Stimulated activated naive B cell treated with anti-CD40 and anti-IgM and Interleukin-4, amounts not matched to agents 10 μg/mL and 1 μg/mL and 100 μg/mL, for 72 hours (primary cell): Measurements from ENCODE around the gene HECTD4.

Source experiments
- ATAC-seq, 2 donors: fragments of 150-1000 bp; cut with Tn5 transposase; replicated peaks; 2 replicates each; pipeline ENCODE4 v1.10.0; 2021; ENCODE audit warnings: moderate library complexity in 1 of 2
- DNase-seq: peaks from one replicate; pipeline ENCODE4 v3.0.0; 2021
- H3K27ac Mint-ChIP-seq: one replicate; pipeline ENCODE4 v1.8.0; 2022; ENCODE audit warnings: mild to moderate bottlenecking, mixed read lengths
- H3K27me3 Mint-ChIP-seq, 2 donors: one replicate each; pipeline ENCODE4 v1.8.0; 2022; ENCODE audit warnings: mixed read lengths in 2 of 2
- H3K36me3 Mint-ChIP-seq, 2 donors: one replicate each; pipeline ENCODE4 v1.8.0; 2022; ENCODE audit warnings: mixed read lengths in 2 of 2, mild to moderate bottlenecking in 1 of 2
- H3K4me1 Mint-ChIP-seq, 2 donors: one replicate each; pipeline ENCODE4 v1.8.0; 2022; ENCODE audit warnings: mixed read lengths in 2 of 2, mild to moderate bottlenecking in 1 of 2
- H3K4me3 Mint-ChIP-seq, 2 donors: one replicate each; pipeline ENCODE4 v1.8.0; 2022; ENCODE audit warnings: mild to moderate bottlenecking in 2 of 2, mixed read lengths in 2 of 2, moderate library complexity in 1 of 2
- H3K9me3 Mint-ChIP-seq, 2 donors: one replicate each; pipeline ENCODE4 v1.8.0; 2022; ENCODE audit warnings: mixed read lengths in 2 of 2, mild to moderate bottlenecking in 1 of 2

HECTD4 gene

GRCh38 chr12:112194601-112195247, 187.5 kb downstream of the HECTD4 start:
- no peaks in the 10 kb centered on the region for H3K27me3 Mint-ChIP-seq
- no peak overlapping the region for H3K27ac Mint-ChIP-seq
- peaks cover 3 to 5% of the 10 kb centered on the region in 2 donors for H3K4me1 Mint-ChIP-seq
- no peak overlapping the region for H3K4me3 Mint-ChIP-seq
- no peaks in the 10 kb centered on the region for H3K9me3 Mint-ChIP-seq
- H3K36me3 Mint-ChIP-seq = peaks cover 50 to 74% of the 10 kb centered on the region in 2 donors
- DNase-seq (no peak), ATAC-seq (no peak)

GRCh38 chr12:112192475-112192874, 189.8 kb downstream of the HECTD4 start:
- H3K4me1 Mint-ChIP-seq = no peaks in the 10 kb centered on the region
- H3K27ac Mint-ChIP-seq = no peak overlapping the region
- DNase-seq (no peak), ATAC-seq (no peak)
- peaks cover 45 to 68% of the 10 kb centered on the region in 2 donors for H3K36me3 Mint-ChIP-seq
- no peaks in the 10 kb centered on the region for H3K27me3 Mint-ChIP-seq
- no peaks in the 10 kb centered on the region for H3K9me3 Mint-ChIP-seq
- no peak overlapping the region for H3K4me3 Mint-ChIP-seq

DNA sequence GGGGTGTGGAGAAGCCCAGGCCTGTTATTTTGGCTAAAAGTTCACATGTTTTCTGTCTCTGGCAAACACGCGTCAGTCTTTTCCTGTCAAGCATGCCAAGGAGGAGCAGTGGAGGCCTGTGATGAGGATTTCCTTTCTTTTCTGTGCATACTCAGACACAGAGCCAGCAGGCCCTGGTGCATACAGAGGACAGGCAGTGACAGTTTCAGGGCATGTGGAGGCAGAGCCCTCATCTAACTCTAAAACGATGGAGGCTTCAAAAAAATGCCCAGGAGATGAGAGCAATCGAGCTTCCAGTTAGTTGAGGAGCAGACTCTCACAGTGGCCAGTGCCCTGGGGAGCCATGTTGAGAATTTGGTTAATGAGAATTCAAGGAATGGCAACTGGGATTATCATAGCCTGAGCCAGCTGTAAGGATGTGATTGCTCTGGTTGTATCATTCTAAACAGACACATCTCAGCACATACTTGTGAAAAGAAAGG, 190.3 kb downstream of the HECTD4 start:
- Mint-ChIP-seq H3K9me3 (no peaks in the 10 kb centered on the region), H3K4me1 (no peaks in the 10 kb centered on the region), H3K36me3 (peaks cover 42 to 65% of the 10 kb centered on the region in 2 donors), H3K4me3 (no peak overlapping the region), H3K27ac (peak overlapping the region; percentile 42), H3K27me3 (no peaks in the 10 kb centered on the region)
- DNase-seq (no peak), ATAC-seq (no peak)

DNA sequence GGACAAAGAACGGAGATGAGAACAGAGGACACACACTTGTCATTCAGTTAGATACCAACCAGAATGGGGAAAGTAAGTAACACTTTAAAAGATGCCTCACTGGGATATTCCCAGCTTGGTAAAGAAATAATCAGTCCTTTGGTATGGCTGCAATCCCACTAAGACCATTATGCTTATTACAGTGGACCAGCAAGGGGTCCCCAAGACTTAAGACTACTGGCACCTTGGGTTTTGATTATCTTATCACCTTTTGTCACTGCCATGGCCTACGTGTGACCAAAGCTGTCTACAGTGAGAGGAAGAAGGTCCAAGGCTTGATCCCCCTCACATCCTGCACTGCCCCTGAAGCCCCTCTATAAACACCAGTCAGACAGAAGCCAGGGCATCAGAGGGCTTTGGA, 191.0 kb downstream of the HECTD4 start:
- no peaks in the 10 kb centered on the region for H3K27me3 Mint-ChIP-seq
- ATAC-seq (no peak), DNase-seq (no peak)
- no peaks in the 10 kb centered on the region for H3K9me3 Mint-ChIP-seq
- H3K27ac Mint-ChIP-seq = peak overlapping the region; percentile 56
- H3K4me3 Mint-ChIP-seq = no peak overlapping the region
- no peaks in the 10 kb centered on the region for H3K4me1 Mint-ChIP-seq
- peaks cover 40 to 62% of the 10 kb centered on the region in 2 donors for H3K36me3 Mint-ChIP-seq

DNA sequence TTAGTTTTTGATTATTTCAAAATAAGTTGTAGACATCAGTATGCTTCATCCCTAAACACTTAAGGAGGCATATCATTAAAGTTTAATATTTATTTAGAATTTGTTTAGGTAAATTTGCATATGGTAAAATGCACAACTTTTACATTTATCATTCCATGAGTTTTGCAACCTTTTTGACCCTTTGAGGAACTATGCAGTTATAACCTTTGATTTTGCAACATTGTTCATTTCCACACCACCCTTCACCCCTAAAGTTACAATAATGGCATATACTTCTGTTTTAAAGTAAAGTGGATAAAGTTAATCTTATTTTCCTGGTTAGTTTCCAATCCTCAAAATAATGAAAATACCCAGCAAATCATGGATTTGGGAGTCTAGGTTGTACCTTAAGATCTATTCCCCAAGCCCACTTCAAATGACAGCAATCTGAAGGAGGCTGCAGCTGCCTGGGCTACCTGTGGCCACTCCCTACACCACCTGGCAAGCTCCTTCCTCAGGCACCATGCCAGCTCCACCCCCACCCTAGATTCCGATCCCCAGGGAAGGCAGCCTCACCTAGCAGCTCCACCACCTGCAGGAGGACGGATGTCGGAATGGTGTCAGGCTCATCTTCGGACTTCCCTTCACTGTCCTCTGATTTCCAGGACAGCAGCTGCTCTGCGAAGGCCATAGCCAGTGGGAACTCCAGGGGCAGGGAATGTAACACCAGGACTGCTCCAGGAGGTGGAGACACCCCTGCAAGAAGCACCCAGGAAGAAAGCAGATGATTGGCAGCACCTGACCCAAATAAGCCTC, 191.8 kb downstream of the HECTD4 start:
- no peaks in the 10 kb centered on the region for H3K4me1 Mint-ChIP-seq
- peaks cover 39 to 60% of the 10 kb centered on the region in 2 donors for H3K36me3 Mint-ChIP-seq
- no peak for DNase-seq
- no peaks in the 10 kb centered on the region for H3K9me3 Mint-ChIP-seq
- no peak for ATAC-seq
- H3K4me3 Mint-ChIP-seq = no peak overlapping the region
- H3K27me3 Mint-ChIP-seq = no peaks in the 10 kb centered on the region
- no peak overlapping the region for H3K27ac Mint-ChIP-seq

GRCh38 chr12:112188130-112188830, 194.0 kb downstream of the HECTD4 start:
- ATAC-seq (no peak), DNase-seq (no peak)
- Mint-ChIP-seq H3K27ac (no peak overlapping the region), H3K27me3 (no peaks in the 10 kb centered on the region), H3K4me3 (no peak overlapping the region), H3K4me1 (peaks cover 7 to 9% of the 10 kb centered on the region in 2 donors), H3K36me3 (peaks cover 43 to 62% of the 10 kb centered on the region in 2 donors), H3K9me3 (no peaks in the 10 kb centered on the region)

GRCh38 chr12:112185093-112185923, 196.9 kb downstream of the HECTD4 start:
- ATAC-seq = no peak
- H3K36me3 Mint-ChIP-seq = peaks cover 29 to 44% of the 10 kb centered on the region in 2 donors
- H3K27ac Mint-ChIP-seq = no peak overlapping the region
- H3K4me3 Mint-ChIP-seq = no peak overlapping the region
- H3K4me1 Mint-ChIP-seq = peaks cover 14 to 18% of the 10 kb centered on the region in 2 donors
- no peaks in the 10 kb centered on the region for H3K27me3 Mint-ChIP-seq
- DNase-seq = no peak
- H3K9me3 Mint-ChIP-seq = no peaks in the 10 kb centered on the region

DNA sequence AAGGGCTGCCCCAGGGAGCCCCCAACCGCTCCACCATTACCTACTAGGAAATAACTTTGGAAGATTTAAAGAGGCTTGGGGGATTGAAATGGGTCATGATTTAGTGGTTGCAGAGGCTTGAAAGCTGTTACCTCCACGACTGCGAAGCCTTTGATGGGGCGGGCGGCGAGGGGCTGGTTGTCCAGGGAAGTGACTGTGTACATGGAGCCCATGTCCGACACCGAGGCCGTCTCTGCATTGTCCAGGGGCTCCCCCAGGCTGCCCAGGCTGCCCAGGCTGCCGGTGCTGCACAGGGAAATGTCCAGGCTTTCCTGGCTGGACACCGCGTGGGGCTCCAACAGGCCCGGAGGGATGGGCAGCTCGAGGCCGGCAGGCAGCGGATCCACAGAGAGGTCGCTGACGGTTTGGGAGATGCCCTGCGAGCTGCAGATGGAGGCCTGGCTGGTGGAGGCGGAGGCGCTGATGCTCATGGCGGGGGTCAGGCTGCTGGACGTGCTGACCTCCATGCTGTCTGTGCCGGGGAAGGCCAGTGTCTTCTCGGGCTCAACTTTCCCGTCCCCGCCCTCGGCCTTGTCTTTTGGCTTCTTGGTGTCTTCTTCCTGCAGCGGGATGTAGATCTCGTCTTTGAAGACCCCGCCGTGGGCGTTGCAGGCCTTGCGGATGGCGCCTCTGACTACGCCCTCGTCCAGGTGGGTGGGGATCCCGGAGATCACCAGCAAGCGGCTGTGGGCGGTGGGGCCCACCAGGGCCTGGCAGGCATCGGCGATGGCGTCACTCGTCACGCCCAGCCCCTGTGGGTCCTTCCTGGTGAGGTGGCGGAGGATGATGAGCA, 198.0 kb downstream of the HECTD4 start:
- Mint-ChIP-seq H3K9me3 (no peaks in the 10 kb centered on the region), H3K36me3 (peaks cover 32 to 45% of the 10 kb centered on the region in 2 donors), H3K27ac (peak overlapping the region; percentile 47), H3K4me1 (peaks cover 18 to 23% of the 10 kb centered on the region in 2 donors), H3K4me3 (no peak overlapping the region), H3K27me3 (no peaks in the 10 kb centered on the region)
- DNase-seq (no peak), ATAC-seq (no peak)

- peak; percentile 48 to 73 for ATAC-seq
- H3K27me3 Mint-ChIP-seq = no peaks in the 10 kb centered on the region
- peaks cover 38 to 46% of the 10 kb centered on the region in 2 donors for H3K36me3 Mint-ChIP-seq
- no peak for DNase-seq
- H3K4me3 Mint-ChIP-seq = no peak overlapping the region
- peak overlapping the region; percentile 47 for H3K27ac Mint-ChIP-seq
- H3K9me3 Mint-ChIP-seq = no peaks in the 10 kb centered on the region
- H3K4me1 Mint-ChIP-seq = peaks cover 18 to 23% of the 10 kb centered on the region in 2 donors
These were observed 198.8 kb downstream of the HECTD4 start for GRCh38 chr12:112183141-112184021.

- peaks cover 38 to 46% of the 10 kb centered on the region in 2 donors for H3K36me3 Mint-ChIP-seq
- ATAC-seq (no peak), DNase-seq (no peak)
- no peaks in the 10 kb centered on the region for H3K9me3 Mint-ChIP-seq
- H3K27me3 Mint-ChIP-seq = no peaks in the 10 kb centered on the region
- H3K4me3 Mint-ChIP-seq = no peak overlapping the region
- peaks cover 18 to 23% of the 10 kb centered on the region in 2 donors for H3K4me1 Mint-ChIP-seq
- H3K27ac Mint-ChIP-seq = no peak overlapping the region
These were observed 199.7 kb downstream of the HECTD4 start for GRCh38 chr12:112182499-112182898.

GRCh38 chr12:112180422-112180821, 201.8 kb downstream of the HECTD4 start:
- no peak for DNase-seq
- peak; percentile 51 to 78 for ATAC-seq
- no peak overlapping the region for H3K4me3 Mint-ChIP-seq
- H3K27me3 Mint-ChIP-seq = no peaks in the 10 kb centered on the region
- no peaks in the 10 kb centered on the region for H3K9me3 Mint-ChIP-seq
- H3K27ac Mint-ChIP-seq = no peak overlapping the region
- peaks cover 18 to 23% of the 10 kb centered on the region in 2 donors for H3K4me1 Mint-ChIP-seq
- peaks cover 48 to 57% of the 10 kb centered on the region in 2 donors for H3K36me3 Mint-ChIP-seq

DNA sequence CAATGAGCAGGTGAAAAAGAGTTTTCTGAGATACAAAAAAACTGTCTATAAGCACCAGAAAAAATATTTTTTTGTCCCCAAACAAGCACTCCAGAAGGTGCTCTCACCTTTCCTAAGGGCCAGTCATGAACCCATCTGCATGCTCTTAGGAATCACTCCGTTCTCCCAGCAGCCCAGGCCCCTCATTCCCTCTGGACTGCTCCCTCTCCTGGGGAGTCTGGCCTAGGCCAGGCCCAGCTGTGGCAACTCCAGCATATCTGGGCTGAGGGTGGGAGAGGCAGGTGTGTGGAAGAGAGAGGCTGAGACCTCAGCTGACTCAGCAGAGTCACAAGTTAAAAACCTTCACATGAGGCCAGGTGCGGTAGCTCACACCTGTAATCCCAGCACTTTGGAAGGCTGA, 202.3 kb downstream of the HECTD4 start:
- no peak for DNase-seq
- H3K36me3 Mint-ChIP-seq = peaks cover 49 to 57% of the 10 kb centered on the region in 2 donors
- ATAC-seq = no peak
- no peak overlapping the region for H3K4me3 Mint-ChIP-seq
- H3K4me1 Mint-ChIP-seq = peaks cover 18 to 23% of the 10 kb centered on the region in 2 donors
- no peaks in the 10 kb centered on the region for H3K9me3 Mint-ChIP-seq
- H3K27ac Mint-ChIP-seq = peak overlapping the region; percentile 51
- no peaks in the 10 kb centered on the region for H3K27me3 Mint-ChIP-seq
